CMK (cell line): ENCODE measurements around the gene APPBP2.
"Not testable (repeated sequence)": the region's sequence is repeated elsewhere in the genome, so short reads cannot be mapped to it uniquely, and the experiment has no call there.

Experiments
- DNase-seq: peaks from one replicate; pipeline ENCODE4 v3.0.0-alpha.2; 2010; ENCODE audit warnings: low read depth

APPBP2 gene

DNA sequence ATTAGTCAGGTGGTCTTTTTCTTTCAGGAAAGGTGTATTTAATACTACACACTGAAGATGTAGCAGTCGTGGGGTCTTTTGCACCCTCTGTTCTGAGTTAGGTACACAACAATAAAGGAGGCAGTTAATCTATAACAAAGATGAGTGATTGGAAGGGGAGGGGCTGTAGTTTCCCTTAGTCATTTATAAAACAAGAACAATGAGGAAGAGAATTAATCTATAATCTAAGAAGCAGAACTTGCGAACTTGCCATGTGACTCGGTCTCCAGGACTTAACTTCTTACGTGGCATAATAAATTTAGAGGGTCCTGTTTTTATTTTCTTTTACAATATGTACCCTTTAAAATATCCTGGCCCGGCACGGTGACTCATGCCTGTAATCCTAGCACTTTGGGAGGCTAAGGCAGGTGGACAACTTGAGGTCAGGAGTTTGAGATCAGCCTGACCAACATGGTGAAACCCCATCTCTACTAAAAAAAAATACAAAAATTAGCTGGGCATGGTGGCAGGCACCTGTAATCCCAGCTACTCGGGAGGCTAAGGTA lies 8.6 kb upstream of the APPBP2 start:
- no peak for DNase-seq

DNA sequence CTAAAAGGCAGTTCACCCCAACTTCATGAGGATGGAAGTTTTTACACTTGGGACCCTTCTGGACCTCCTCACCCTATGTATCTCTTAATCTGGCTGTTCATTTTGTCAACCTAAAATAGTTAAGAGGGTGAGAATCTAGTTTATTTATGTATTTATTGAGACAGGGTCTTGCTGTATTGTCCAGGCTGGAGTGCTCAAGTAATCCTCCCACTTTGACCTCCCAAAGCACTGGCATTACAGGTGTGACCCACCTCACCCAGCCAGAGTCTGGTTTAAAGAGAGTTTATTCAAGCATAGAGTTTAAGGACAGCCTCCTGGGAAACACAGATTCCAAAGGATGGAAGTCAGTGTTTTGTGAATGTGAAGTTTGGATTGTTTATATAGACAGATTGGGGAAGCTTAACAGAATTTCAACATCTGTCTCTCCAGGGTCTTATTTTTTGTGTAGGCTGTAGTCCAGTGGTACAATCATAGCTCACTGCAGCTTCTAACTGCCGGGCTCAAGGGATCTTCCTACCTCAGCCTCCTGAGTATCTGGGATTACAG lies 8.0 kb upstream of the APPBP2 start:
- no peak for DNase-seq

DNA sequence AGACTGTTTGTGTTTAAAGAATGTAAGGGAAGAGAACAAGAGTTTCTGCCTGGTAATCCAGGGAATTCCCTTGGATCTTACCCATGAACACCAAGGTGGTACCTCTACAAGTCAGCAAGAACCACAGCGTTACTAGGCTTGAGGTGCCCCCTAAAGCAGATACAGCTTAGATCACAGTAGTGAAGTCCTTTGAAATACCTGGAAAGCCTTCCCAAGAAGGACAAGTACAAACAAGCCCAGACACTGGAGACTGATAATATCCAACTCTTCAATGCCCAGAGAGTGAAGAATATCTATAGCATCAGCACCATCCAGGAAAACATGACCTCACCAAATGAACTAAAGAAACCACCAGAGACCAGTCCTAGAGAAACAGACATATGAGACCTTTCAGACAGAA lies 3.8 kb upstream of the APPBP2 start:
- DNase-seq = no peak

DNA sequence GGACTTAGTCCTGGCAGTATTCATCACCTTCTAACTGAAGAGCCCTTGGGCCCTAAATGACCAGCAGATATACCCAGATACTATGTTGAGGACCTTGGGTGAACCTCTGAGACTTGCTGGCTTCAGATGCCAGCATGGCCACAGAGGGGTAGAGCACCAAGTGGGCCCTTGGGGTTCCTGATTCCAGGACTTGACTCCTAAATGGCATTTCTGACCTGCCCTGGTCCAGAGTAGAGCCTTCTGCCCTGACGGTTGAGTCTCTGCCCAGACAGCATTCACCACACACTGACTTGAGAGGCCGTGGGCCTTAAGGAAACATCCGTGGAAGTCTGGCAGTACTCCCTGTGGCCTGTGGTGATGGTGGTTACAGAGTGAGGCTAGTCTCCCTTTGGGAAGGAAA lies 2.8 kb upstream of the APPBP2 start:
- DNase-seq = no peak

DNA sequence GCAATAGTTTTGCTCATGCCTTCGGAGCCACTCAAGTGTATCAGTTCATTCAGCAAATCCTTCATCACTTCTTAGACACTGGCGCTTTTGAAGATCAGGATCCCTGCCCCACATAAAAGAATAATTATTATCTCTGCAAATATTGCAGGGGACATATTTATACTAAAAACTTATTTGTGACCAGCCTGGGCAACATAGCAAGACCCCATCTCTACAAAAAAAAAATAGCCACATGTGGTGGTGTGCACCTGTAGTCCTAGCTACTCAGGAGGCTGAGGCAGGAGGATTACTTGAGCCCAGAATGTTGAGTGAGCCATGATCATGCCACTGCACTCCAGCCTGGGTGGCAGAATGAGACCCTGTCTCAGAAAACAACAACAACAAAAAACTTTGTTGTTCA lies 1.7 kb upstream of the APPBP2 start:
- no peak for DNase-seq

DNA sequence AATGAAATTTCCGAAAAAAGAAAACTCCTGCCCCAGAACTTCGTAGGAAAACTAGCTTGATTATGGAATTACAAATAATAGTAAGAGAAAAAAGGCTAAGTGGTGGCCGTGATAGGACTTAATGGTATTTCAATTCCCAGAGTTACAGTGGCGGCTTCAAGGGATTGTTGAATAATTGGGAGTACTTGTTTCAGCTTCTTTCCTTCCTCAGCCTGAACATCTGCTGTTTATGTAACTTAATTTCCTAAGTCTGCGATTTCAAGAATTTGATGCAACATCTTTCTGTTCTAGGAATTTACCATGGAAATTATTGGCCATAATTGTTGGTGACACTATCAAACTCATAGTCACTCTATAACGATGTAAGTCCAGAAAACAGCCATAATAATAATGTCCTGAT lies 684 bp upstream of the APPBP2 start:
- DNase-seq = no peak

DNA sequence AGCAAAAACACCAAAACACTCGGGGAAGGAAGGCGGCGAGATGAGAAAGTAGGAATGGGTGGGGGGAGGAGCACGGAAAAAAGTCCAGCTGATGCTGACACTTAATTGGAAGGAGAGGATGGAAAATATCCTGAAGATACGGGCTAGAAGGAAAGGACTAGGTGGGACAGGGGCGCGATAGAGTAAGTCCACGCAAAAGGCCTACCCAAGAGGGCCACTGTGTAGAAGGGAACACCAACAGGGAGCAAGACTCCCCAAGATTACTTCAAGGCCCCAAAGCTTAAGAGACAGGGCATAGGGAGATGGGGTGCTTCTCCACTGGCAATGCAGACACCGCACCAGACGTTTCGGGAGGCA lies 736 bp downstream of the APPBP2 start:
- DNase-seq = no peak

DNA sequence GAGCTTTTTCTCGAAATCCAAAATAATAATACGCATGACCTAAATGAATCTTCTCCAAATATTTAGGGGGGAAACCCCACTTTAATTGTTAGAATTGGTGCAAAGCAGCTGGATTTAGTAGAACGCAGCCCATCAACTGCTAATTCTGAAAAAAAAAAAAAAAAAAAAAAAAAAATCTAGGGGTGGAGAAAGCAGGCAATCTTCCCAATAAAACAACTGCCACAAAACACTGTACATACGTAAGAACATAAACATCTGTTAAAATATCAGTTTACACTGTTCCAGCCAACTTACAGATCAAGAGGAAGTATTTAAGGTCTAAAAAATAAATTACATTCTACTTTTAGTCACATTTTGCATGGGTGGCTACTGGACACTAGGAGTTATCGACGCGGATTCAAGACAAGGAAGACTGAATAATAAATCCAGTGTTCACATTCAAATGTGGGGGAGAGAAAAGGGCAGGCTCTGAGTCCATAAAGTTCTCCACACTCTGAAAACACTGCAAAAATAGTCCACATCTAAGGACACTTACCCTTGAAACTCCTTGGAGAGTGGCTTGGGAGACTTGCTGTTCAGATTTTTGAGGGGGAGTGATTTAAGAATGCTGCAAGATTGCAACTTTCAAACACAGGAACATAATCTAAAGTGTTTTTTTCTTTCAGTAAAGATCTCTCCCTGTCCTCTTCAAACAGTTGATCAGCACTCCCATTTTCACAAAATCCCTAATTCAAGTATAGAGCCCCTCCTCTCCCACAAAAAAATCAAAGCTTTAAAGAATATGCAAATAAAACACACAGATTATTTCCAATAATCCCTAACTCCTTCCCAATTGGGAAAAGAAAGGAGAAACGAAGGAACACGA lies 1.3 kb downstream of the APPBP2 start:
- DNase-seq = no peak

DNA sequence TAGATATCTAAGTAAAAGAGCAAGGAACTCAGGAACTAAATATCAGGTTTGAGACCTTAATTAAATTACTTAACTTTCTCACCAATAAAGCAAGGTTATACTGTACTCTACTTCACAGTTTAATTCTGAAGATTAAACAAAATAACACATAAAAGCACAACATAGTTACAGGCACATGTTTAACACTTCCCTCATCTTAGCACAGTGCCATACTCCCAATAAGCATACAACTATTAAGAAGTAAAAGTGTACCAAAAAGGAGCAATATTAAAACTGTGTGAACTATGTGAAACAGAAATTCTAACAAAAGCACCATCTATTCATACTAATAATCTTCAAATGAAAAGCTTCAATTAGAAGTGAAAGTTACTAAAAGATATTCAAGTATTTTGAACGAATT lies 2.2 kb downstream of the APPBP2 start:
- DNase-seq = no peak

DNA sequence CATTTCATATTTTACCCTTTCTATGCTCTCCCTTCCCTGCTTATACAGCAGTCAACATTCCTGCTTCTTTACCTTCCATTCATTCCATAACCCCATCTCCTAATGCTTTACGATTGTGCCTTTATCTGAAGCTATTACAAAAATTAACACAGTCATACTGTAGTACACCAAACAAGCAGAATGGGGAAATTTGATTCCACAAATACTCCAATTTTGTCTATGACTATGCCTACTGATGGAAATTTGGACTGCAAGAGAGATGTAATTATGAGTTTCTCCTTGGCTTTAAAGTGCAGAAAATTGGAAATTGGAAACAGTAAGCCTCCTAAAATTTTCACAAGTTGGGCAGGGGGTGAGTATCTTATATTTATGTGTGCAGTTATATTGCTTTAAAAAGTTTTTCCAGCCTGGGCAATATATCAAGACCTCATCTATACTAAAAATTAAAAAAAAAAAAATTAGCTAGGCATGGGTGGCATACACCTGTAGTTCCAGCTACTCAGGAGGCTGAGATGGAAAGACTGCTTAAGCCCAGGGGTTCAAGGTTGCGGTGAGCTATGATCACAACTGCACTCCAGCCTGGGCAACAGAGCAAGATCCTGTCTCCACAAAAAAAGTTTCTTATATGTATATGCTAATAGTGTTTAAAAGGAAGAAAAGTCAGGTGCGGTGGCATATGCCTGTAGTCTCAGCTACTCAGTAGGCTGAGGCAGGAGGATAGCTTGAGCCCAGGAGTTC lies 3.0 kb downstream of the APPBP2 start:
- no peak for DNase-seq

DNA sequence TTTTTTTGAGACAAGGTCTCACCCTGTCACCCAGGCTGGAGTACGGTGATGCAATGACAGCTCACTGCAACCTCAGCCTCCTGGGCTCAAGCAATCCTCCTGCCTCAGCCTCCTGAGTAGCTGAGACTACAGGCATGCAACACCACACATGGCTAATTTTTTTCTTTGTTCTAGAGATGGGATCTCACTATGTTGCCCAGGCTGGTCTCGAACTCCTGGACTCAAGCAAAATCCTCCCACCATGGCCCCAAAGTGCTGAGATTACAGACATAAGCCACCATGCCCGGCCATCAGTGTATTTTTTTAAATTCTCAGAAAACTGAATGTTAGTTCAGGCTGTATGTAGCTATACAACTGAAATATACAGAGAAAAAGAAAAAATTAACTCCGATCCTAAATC lies 6.2 kb downstream of the APPBP2 start:
- DNase-seq = no peak

DNA sequence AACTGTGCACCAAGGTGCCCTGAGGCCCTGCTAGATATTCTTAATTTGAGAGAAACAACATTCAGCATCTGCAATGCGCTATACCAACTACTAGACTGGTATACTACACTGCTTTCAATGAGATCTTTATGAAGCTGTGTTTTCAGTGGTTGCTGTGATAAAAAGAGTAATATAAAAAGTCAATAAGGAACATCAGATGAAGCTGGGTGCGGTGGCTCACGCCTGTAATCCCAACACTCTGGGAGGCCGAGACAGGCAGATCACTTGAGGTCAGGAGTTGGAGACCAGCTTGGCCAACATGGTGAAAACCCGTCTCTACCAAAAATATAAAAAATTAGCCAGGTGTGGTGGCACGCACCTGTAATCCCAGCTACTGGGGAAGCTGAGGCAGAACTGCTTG lies 10.4 kb downstream of the APPBP2 start:
- not testable (repeated sequence) for DNase-seq

DNA sequence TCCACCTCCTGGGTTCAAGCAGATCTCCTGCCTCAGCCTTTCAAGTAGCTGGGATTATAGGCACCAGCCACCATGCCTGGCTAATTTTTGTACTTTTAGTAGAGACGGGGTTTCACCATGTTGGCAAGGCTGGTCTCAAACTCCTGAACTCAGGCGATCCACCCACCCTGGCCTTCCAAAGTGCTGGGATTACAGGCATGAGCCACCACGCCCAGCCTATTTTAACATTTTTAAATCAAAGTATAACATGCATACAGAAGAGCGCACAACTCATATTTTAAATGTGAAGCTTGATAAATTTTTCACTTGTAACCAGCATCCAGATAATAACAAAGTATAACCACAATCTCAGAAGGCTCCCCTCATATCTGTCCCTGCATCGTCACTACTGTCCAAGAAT lies 10.8 kb downstream of the APPBP2 start:
- DNase-seq = not testable (repeated sequence)

DNA sequence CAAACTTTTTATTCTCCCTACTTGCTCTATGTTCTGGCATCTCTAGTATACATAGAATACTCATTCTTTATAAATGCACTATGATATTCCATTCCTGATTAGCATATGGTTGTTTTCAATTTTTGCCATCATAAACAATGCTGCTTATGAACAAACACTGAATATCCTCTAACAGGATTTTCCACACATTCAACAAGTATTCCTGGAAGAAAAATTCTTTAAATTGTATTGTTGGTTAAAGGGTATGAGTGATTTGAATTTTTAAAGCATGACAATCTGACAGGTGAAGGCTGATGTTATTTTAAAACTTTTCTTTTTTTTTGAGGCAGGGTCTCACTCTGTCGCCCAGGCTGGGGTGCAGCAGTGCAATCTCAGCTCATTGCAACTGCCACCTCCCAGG lies 11.5 kb downstream of the APPBP2 start:
- no peak for DNase-seq

DNA sequence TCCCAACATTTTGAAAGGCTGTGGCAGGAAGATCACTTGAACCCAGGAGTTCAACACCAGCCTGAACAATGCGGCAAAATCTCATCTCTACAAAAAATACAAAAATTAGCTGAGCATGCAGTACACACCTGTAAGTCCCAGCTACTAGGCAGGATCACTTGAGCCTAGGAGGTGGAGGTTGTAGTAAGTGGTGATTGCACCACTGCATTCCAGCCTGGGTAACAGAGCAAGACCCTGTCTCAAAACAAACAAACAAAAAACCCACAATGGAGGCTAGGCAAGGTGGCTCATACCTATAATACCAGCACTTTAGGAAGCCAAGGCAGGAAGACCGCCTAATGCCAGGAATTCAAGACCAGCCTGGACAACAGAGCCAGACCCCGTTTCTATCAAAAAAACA lies 12.0 kb downstream of the APPBP2 start:
- no peak for DNase-seq

DNA sequence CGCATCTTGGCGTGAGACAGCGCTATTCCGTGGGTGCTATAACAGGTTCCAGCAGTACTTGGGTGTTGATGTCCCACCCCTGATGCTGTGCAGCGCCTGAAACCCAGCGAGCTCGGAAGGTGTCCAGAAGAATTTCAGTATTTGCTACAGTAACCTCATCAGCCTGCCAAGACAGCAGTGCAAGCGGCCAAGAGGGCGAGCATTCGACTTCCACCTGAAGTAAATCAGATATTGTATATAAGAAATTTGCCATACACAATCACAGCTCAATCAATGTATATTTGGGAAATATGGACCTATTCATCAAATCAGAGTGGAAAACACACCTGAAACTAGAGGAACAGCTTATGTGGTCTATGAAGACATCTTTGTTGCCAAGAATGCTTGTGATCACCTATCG lies 13.0 kb downstream of the APPBP2 start:
- DNase-seq = no peak

DNA sequence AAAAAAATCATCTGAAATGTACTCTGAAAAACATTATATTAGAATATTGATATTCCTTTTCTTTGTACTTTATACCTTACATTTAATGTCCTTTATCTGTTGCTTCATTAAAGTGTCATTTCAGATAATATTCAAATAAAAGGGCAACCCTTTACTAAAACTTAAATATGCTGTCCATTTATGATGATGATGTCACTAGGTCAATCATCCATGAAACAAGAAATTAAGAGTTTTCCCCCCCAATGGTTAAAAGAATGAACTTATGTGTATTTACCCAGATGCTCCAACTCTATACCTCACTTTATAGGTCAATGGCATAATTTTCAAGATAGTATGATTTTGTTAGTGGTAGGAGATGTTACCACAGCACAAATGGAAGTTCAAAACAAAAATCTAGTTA lies 15.3 kb downstream of the APPBP2 start:
- no peak for DNase-seq

DNA sequence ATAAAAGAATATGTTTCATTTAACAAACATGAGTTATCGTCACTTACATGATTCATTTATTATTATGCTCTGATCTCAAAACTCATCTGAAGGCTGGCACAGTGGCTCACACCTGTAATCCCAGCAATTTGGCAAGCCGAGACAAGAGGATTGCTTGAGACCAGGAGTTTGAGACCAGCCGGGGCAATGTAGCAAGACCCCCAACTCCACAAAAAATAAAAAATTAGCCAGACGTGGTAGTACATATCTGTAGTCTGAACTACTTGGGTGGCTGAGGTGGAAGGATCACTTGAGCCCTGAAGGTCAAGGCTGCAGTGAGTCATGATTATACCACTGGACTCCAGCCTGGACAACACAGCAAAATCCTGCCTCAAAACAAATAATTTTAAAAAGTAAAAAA lies 16.0 kb downstream of the APPBP2 start:
- no peak for DNase-seq

DNA sequence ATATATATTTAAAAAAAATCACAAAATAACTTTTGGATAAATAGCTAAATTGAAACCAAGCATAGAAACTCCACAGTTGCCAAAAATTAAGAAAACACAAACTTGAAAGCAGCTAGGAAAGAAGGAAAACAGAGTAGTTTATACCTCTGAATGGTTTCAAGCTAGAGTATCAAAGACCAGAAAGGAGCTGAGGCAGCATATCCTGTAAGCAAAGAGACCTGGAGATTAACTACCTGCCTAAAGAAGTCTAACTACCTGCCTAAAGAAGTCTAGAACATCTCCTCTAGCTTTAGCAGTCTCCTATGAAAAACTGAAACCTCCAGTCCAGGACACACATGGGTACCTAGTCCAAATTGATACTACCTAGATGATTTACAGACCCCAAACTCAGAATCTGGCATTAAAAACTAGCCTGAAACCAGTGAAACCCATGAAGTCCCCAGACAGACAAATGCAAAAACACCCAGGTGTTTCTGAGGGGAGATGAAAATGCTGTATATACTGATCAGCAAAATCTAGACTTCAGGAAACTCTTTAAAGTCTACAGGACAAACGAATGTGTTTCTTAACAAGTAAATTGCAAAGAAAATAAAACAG lies 17.6 kb downstream of the APPBP2 start:
- no peak for DNase-seq

DNA sequence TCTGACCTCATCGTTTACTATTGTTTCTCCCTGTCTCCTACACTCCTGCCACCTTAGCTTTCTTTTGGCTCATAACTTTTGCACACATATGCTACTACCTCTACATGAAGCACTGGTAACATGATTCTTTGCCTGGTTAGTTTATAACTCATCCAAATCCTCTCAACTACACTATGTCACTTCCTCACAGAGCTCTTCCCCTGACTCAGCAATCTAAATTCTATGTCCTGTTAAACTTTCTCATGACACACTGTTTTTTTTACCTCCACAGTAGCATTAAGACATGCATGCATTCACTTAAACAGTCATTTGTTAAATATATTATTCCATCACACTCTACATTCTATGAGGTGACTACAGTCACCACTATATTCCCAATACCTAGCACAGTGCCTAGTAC lies 19.7 kb downstream of the APPBP2 start:
- no peak for DNase-seq

DNA sequence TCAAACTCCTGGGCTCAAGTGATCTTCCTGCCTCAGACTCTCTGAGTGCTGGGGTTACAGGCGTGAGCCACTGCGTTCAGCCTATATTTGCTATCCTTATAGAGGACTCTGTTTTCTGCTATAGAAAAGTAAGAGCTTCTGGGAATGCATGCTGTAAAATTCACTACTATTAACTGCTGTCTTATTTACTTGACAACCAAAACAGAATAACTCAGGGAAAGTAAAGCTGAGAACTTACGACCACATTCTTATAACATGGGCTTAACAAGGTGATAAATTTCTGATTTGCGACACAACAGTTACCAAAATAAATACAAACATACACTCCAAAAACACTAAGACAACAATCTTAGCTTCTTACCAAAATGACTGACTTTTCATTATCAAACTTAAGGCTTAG lies 23.9 kb downstream of the APPBP2 start:
- no peak for DNase-seq

DNA sequence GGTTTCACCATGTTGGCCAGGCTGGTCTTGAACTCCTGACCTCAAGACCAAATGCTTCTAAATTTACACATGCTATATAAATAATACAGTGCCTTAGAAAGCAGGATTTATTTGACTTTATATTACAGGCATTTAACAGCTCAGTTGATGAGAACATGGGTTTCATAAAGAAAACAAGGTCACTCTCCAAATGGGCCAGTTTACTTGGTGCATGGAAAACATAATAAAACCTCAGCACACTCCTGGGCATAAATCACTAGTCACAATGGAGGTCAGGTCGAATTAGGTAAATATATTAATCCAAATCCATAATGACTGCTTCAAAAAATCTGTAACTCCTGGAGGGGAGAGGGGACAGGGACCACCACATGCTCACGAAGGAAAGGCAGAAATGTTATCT lies 24.5 kb downstream of the APPBP2 start:
- DNase-seq = no peak

DNA sequence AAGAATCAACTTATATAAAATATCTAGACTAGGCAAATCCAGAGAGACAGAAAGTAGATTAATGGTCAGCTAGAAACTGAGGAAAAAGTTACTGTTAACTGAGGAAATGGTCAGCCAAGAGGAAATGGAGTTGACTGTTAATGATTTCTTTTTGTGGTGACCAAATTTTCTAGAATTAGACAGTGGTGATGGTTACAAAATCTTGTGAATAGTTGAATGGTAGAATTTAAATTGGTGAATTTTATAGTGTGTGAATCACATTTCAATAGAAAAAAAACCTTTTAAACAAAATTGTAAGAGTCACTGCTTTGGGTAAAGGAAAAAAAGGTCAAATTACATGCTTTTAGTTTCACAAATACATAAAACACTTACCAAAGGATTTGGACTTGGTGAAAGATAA lies 30.0 kb downstream of the APPBP2 start:
- DNase-seq = no peak
